Activated CD8-positive, alpha-beta memory T cell treated with anti-CD3 and anti-CD28 coated beads for 1 hour (primary cell): Measurements from ENCODE around the gene USP31.
A peak's percentile ranks its signal among the peaks of the same experiment; 100 is the strongest.

Experiments used
- DNase-seq, 2 donors: peaks; one replicate each; pipeline ENCODE4 v3.0.0-alpha.2; 2020; ENCODE audit warnings: low read depth in 1 of 2; ENCODE audit errors: extremely low read depth in 1 of 2

The USP31 gene, protein sequence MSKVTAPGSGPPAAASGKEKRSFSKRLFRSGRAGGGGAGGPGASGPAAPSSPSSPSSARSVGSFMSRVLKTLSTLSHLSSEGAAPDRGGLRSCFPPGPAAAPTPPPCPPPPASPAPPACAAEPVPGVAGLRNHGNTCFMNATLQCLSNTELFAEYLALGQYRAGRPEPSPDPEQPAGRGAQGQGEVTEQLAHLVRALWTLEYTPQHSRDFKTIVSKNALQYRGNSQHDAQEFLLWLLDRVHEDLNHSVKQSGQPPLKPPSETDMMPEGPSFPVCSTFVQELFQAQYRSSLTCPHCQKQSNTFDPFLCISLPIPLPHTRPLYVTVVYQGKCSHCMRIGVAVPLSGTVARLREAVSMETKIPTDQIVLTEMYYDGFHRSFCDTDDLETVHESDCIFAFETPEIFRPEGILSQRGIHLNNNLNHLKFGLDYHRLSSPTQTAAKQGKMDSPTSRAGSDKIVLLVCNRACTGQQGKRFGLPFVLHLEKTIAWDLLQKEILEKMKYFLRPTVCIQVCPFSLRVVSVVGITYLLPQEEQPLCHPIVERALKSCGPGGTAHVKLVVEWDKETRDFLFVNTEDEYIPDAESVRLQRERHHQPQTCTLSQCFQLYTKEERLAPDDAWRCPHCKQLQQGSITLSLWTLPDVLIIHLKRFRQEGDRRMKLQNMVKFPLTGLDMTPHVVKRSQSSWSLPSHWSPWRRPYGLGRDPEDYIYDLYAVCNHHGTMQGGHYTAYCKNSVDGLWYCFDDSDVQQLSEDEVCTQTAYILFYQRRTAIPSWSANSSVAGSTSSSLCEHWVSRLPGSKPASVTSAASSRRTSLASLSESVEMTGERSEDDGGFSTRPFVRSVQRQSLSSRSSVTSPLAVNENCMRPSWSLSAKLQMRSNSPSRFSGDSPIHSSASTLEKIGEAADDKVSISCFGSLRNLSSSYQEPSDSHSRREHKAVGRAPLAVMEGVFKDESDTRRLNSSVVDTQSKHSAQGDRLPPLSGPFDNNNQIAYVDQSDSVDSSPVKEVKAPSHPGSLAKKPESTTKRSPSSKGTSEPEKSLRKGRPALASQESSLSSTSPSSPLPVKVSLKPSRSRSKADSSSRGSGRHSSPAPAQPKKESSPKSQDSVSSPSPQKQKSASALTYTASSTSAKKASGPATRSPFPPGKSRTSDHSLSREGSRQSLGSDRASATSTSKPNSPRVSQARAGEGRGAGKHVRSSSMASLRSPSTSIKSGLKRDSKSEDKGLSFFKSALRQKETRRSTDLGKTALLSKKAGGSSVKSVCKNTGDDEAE (N-terminal part only)

DNA sequence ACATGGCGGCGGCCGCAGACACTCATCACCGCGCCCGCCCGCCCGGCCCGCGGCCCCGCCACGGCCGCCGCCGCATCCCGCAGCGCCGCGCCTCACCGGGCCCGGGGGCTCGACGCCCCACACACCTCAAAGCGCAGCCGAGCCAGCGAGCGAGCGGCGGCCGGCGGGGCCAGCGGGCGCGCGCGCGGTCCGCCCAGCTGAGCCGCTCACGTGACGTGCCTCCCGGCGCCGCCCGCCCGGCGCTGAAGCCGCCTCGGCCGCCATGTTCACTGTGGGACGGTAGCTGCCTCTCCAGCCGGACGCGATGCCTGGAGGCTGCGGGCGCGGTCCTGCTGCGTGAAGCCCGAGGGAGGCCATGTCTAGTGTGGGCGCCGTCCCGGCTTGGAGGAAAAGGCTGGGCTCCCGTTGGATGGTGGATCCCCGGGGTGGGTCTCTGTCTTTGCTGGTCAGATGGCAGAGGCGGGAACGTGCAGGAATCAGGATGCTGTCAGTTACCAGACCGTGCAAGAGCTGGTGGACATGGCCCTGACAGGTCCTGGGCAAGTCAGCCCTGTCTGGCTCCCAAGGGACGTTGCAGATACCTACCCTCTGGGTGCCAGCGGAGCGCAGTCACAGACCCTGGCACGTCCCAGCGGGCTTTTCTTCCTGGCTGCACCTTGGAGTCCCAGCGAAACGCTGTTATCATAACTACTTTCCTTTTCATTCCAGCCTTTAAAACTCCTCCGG is at the start of gene USP31:
Gene USP31 (minus strand): TSS at position 186 of the 726 bp plus-strand sequence. CDS start 182 bp downstream, at position 4.
- DNase-seq: peak; percentile 72 to 81

DNA sequence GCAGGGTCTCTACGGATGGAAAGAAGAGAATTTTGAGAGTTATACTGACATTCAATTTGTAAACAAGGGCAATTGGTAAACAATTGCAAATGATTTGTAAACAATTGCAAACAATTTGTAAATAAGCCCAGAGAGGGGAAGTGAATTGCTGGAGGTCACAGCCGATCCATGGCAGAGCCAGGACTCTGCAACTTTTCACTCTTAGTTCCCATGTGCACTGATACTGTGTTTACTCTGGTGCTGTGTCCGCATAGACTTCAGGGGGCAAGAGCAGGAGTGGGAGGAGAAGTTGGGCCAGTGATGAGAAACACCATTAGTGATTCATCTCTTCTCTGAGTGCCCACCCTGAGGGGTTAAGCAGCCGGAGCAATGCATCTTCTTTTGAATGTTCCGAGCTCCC is 47.3 kb upstream of the USP31 start:
- DNase-seq: no peak

DNA sequence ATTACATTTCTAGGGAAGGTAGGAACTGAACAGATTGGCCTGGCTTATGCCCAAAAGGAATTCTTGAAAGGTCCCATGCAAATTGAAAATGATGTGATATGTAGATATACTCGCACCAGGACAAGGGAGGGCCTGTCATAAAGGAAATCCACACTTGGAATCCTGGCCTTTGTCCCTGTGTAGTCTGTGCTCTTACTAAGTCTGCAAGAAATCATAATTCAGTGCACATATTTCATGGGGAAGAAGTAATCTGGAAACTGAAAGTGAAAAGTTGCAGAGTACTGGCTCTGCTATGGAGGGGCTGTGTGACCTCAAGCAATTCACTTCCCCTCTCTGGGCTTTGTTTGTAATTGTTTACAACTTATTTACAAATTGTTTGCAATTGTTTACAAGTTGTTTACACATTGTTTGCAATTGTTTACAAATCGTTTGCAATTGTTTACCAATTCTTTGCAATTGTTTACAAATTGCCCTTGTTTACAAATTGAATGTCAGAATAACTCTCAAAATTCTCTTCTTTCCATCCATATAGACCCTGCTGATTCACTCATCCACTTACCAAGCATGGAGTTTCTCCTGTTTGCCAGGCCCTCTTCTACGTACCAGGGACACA is 46.2 kb upstream of the USP31 start:
- no peak for DNase-seq

DNA sequence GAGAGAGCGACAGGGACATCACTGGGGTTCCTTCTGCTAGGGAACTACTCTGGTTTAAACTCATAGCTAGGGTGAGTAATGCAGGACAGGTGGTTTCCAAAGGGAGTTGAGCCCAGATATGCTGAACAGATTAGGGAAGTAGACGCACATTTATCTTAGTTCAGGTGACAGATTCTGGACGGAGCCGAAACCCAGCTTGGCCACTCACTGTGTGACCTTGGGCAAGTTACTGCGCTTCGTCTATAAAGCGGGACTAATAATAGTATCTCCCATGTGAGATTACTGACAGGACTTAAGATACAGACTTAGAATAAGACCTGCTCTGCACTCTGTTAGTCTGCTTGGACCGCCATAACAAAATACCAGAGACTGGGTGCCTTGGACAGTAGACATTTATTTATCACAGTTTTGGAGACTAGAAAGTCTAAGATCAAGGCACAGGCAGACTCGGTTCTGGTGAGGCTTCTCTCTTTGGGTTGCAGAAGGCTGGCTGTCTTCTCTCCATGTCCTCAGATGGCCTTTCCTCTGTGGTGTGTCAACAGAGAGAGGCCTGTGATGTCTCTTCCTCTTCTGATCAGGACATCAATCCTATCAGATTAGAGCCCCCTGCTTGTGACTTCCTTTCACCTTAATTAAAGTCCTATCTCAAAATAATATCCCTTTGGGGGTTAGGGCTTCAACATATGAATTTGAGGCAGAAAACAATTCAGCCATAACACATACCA is 45.4 kb upstream of the USP31 start:
- DNase-seq: no peak

DNA sequence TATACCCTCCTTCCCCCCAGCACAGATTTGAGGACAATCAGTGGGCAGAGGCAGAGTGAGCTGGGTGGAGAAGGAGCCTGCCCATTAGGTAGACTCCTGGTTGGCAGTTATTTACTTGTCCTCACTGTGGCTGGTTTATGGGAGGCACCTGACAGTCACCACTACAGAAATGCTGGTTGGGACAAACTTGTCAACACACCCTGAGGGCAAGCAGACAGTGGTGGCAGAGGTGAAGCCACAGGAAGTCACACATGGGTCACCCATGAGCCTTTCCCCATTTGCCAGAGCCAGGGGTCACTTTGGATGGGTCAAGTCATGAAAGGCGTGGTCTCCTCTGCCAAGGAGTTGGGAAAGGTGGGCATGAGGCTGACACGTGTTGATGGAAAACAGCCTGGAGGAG is 39.7 kb upstream of the USP31 start:
- no peak for DNase-seq

DNA sequence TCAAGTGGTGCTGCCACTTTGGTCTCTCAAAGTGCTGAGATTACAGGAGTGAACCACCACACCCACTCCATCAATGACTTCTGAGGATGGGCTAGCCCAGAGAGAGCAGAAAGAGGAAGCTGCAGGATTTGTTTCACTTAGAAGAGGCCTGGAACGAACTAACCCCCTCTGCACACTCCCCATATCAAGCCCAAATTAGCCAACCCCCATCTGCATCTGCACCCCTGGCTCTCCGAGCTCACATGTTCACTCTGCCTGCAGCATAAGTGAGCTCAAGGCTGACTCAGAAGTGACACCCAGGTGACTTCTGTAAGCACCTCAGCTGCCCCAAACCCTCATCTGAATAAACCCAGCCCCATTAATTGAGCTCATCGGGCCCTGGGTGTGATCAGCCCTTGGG is 38.1 kb upstream of the USP31 start:
- DNase-seq: no peak

DNA sequence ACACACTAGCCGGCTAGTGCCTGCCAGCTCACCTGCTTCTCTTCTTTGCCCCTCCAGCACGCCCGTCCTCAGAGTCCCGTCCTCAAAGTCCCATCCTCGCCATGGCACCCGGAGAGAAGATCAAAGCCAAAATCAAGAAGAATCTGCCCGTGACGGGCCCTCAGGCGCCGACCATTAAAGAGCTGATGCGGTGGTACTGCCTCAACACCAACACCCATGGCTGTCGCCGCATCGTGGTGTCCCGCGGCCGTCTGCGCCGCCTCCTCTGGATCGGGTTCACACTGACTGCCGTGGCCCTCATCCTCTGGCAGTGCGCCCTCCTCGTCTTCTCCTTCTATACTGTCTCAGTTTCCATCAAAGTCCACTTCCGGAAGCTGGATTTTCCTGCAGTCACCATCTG is 36.9 kb upstream of the USP31 start:
- no peak for DNase-seq

DNA sequence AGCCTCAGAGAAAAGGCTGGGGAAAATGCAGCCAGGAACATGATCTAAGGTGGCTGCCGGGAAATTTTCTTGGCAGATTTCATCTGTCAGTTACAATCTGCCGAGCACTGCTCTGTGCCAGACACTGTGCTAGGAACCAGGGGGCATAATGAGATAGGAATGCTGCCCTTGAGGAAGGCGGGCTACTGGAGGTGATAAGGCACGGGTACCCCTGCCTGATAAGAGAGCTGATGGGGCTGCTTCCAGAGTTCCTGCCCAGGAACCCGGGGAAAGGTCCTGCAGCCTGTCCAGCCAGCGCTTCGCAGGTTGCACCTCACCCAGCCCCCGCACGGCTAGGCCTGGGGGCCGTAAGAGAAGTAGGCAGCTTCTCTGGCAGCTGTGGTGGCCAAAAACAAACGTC is 36.4 kb upstream of the USP31 start:
- DNase-seq: no peak

DNA sequence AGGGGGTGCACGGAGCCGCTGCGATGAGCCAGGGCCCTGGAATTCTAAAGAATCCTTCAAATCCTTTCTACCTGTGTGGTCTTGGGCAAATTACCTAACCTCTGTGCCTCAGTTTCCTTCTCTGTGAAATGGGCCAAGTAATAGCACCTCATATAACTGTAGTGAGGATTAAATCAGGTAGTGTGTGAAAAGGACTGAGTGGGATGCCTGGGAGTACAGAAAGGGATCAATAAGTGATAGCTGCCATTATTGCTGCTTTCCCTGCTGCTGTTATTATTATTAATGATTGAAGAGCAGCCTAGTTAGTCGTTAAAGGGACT is 34.3 kb upstream of the USP31 start:
- no peak for DNase-seq

DNA sequence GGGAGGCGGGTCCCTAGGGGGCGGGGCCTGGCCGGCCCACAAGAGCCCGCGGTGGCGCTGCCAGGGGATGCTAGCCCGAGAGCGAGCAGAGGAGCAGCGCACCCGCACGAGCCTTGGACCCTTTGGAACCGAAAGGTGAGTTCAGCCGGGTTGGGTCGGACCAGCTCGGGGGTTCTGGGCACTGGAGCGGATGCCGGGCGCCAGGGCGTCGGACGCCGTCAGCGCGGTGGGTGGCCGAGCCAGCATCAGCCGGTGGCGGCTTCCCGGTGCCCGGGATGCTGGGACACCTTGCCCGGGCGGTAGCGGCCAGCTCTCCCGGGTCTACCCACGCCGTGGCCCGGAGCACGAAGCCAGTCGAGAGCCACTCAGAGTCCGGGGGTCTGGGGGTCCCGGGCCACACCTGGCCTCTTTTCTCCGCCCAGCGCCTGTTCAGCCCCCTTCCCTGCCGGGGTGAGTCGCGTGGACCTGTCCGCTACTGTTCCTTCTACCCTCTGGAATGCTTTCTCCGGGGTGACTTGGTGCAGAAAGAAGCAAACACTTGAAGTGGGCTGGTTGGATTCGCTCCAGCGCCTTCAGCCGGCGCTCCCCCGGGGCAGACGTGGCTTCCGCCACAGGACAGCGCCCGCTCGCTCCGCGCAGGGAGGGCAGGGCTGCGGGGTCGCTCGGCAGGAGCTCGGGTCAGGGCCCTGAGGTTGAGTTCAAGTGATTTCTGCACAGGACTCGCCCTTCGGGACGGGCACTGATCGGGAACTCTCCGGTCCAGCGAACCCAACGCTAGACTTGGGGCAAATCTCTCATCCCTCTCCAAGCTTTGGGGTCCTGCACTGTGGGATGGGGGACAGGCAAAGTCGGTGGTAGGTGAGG is 33.7 kb upstream of the USP31 start, which contains the start of gene SCNN1G:
Gene SCNN1G (plus strand): TSS at position 67 of the 864 bp plus-strand sequence. CDS start 3,527 bp downstream, outside the sequence.
- DNase-seq: no peak

DNA sequence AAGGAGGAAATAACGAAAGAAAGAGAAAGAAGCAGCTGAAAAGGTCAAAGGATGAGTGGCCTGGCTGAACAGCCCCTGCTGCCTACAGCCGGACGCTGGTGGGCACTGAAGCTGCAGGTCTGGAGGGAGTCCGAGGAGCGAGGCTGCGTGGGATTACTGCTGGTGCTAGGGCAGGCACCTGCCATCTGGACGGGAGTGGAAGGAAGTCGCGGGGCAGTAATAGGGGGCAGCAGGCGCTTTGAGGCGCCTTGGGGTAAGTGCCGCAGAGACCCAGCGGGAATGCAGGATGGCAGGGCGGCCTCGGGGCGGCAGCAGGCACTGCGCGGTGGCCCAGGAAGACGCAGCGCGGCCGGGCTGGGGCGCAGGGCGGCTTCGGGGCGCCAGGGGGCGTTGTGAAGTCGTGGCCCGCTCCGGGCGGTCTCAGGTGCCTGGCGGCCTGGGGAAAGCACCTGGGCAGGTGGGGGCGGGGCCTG is 33.0 kb upstream of the USP31 start:
- peak; percentile 14 to 40 for DNase-seq

DNA sequence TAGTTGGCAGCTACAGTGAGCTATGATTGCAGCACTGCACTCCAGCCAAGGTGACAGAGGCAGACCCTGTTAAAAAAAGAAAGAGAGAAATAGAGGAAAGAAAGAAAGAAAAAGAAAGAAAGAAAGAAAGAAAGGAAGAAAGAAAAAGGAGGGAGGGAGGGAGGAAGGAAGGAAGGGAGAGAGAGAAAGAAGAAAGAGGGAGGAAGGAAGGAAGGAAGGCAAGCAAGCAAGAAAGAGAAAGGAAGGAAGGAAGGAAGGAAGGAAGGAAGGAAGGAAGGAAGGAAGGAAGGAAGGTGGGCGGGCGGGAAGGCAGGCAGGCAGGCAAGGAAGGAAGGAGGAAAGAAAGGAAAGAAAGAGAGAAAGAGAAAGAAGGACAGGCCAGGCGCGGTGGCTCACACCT is 32.3 kb upstream of the USP31 start:
- DNase-seq: no peak

DNA sequence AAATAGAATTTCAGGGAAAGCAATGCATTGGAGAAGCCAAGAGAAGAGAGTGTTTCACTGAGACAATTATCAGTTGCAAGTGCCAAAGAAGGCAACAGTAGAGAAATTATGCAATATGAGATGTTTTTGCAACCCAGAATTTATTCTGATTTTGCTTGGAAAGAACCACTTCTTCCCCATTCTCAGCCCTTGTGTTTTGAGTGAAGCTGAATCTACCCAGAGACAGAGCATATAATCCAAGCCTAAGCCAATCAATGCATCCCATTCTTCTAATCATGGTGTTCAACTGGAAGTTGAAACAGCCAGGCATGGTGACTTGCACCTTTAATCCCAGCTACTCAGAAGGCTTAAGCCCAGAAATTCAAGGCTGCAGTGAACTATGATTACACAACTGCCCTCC is 26.4 kb upstream of the USP31 start:
- DNase-seq: no peak

DNA sequence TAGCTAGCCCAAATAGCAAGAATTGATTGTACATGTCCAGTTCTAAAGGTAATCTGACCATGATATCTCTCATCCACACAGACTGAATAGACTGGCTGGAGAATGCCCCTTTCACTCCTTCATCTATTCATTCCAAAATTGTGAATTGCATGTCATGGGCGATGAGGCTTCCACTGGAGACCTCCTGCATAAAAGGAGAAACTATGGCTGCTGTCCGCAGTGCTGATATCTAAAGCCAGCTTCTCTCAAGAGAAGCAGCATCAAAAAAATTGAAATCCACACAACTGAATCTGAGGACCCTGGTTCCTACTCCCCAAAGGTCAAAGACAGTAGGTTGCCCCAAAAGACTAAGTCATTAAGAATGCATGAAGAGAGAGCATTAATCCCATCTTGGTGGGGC is 25.4 kb upstream of the USP31 start:
- no peak for DNase-seq

DNA sequence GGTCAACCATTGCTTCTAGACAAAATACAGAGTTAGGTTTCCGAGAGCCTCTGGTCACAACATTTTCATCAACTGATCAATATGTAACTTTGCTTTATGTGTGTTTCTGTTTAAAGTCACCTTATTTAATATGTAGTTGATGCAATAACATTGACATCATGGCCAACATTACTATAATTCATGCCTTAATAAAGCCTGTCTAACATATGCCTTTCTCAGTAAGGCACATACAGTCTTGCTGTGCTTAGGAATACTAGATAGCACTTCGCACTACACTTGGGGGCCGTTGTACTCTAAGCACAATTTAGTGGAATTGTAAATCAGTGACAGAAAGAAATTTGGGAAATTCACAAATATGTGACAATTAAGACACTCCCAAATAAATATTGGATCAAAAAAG is 23.7 kb upstream of the USP31 start:
- no peak for DNase-seq

DNA sequence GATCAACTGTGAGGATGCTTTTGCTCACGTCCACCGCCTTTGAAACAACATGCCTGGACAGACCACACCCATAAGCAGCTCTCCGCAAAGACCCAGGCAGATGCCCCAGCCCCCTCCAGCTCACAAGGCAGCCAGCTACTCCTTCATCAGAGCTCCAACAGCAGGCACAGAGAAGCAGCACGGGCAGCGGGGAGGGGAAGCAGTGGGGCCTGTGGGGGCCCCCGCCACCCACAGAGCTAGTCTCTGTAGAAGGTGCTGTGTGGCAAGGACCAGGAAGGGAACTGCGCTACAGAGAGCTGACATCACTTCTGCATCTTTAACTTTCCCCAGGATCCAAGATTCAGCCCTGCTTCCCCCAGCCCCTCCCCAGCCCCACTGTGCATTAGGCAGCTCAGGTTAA is 23.3 kb upstream of the USP31 start:
- no peak for DNase-seq

DNA sequence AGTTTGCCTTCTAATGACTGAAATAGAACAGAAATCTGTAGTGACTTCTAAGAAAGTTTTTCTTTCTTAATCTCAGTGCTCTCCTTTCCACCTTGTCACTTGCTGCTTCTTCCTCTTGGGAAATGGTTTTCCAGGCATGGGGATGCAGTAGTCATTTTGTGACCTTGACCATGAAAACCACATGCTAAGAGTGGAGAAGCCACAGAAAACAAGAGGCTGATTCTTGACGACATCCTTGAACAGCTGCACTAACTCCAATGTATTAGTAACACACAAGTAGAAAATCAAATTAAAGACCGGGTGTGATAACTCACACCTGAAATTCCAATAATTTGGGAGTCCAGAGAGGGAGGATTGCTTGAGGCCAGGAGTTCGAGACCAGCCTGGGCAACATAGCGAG is 15.5 kb upstream of the USP31 start:
- no peak for DNase-seq

DNA sequence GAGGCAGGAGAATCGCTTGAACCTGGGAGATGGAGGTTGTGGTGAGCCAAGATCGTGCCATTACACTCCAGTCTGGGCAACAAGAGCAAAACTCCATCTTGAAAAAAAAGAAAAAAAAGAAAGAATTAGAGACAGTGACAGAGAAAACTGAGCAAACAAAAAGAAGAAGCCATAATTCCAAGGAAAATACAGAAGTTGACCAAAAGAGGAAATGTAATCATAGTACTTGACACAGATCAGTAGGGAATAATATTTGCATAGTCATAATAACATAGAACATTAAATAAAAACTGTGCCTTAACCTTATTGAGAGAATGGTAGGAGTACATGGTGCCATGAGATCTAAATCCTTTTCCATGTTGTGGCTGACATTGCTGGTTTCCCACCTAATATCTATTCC is 14.7 kb upstream of the USP31 start:
- no peak for DNase-seq
